K562 (cell line): ENCODE results near the gene MTA2. TPM values are rescaled to one million over a fixed set of nuclear protein-coding genes. Genes with fewer than 3 reads are reported as not detected.

ENCODE experiments used
- AFF1 ChIP-seq, 2 experiments: fragments of 450-650 bp; IDR thresholded peaks; 2 replicates each; pipeline ENCODE4 v1.6.1; 2018; ENCODE audit warnings: mild to moderate bottlenecking in 2 of 2, low read depth in 1 of 2; ENCODE audit not compliant: partially characterized antibody in 2 of 2
- ARID4B ChIP-seq: sonication (generic); formaldehyde crosslinking; IDR thresholded peaks from 2 replicates; pipeline ENCODE4 v1.8.0; 2022; ENCODE audit warnings: mild to moderate bottlenecking, missing genetic modification reagents
- ASH1L ChIP-seq: fragments of 450-650 bp; IDR thresholded peaks from 2 replicates; pipeline ENCODE4 v1.6.1; 2018; ENCODE audit warnings: borderline replicate concordance, mild to moderate bottlenecking, low read depth; ENCODE audit not compliant: partially characterized antibody
- ATF2 ChIP-seq: sonication (generic); formaldehyde crosslinking; IDR thresholded peaks from 2 replicates; pipeline ENCODE4 v1.8.1; 2022; ENCODE audit warnings: missing genetic modification reagents
- BCL6 ChIP-seq: fragments of 250-450 bp; sonication (Bioruptor Pico); IDR thresholded peaks from 2 replicates; pipeline ENCODE4 v1.4.0; 2020
- CBFB ChIP-seq: sonication (generic); formaldehyde crosslinking; IDR thresholded peaks from 2 replicates; pipeline ENCODE4 v1.4.0; 2020; ENCODE audit warnings: mild to moderate bottlenecking, missing genetic modification reagents
- CBX5 ChIP-seq: IDR thresholded peaks from 2 replicates; pipeline ENCODE4 v1.6.1; 2014; ENCODE audit warnings: low read depth, borderline replicate concordance
- CHD1 ChIP-seq: fragments of 200-600 bp; sonication (generic); IDR thresholded peaks from one replicate; pipeline ENCODE4 v1.6.1; 2012; ENCODE audit warnings: mild to moderate bottlenecking, moderate library complexity, low read length, inconsistent platforms
- EP400 ChIP-seq: fragments of 450-650 bp; IDR thresholded peaks from 2 replicates; pipeline ENCODE4 v1.6.1; 2017; ENCODE audit warnings: antibody characterized with exemption, mild to moderate bottlenecking, moderate library complexity
- HMG20A ChIP-seq: fragments of 450-650 bp; formaldehyde crosslinking; conservative IDR thresholded peaks from 2 replicates; pipeline ENCODE4 v1.4.0; 2020; ENCODE audit warnings: mild to moderate bottlenecking, mixed read lengths
- HSF4 ChIP-seq: fragments of 250-450 bp; sonication (Bioruptor Pico); IDR thresholded peaks from 2 replicates; pipeline ENCODE4 v2.1.2; 2022; ENCODE audit warnings: mild to moderate bottlenecking, moderate library complexity, borderline replicate concordance
- KAT2B ChIP-seq: IDR thresholded peaks from one replicate; pipeline ENCODE4 v1.6.1; 2012; ENCODE audit warnings: low read depth, mild to moderate bottlenecking, control low read depth, inconsistent platforms, low read length, moderate library complexity
- MTF1 ChIP-seq: fragments of 250-450 bp; sonication (Bioruptor Pico); IDR thresholded peaks from 2 replicates; pipeline ENCODE4 v1.9.0; 2021; ENCODE audit warnings: moderate library complexity, mild to moderate bottlenecking, inconsistent platforms, borderline replicate concordance
- RB1 ChIP-seq: fragments of 450-650 bp; IDR thresholded peaks from 2 replicates; pipeline ENCODE4 v1.6.1; 2017; ENCODE audit warnings: low read depth, mild to moderate bottlenecking
- RBM25 ChIP-seq: fragments of 200-400 bp; formaldehyde crosslinking; IDR thresholded peaks from 2 replicates; pipeline ENCODE4 v1.6.1; 2018; ENCODE audit warnings: low read length, low read depth, moderate library complexity; ENCODE audit not compliant: severe bottlenecking
- SIRT6 ChIP-seq: IDR thresholded peaks from one replicate; pipeline ENCODE4 v1.6.1; 2012; ENCODE audit warnings: low read depth, mild to moderate bottlenecking, control low read depth, inconsistent platforms, low read length, moderate library complexity
- ZNF232 ChIP-seq: sonication (generic); formaldehyde crosslinking; IDR thresholded peaks from 2 replicates; pipeline ENCODE4 v1.8.0; 2022; ENCODE audit warnings: mild to moderate bottlenecking, missing genetic modification reagents
- ZNF274 ChIP-seq: IDR thresholded peaks from 2 replicates; pipeline ENCODE4 v1.6.1; 2011; ENCODE audit warnings: low read depth, mild to moderate bottlenecking, low read length, moderate library complexity, borderline replicate concordance
- ZNF780A ChIP-seq: fragments of 250-450 bp; sonication (Bioruptor Pico); IDR thresholded peaks from 2 replicates; pipeline ENCODE4 v1.5.0; 2021; ENCODE audit warnings: mild to moderate bottlenecking
- polyA plus RNA-seq, 8 experiments: library from polyadenylated mRNA; depleted of rRNA in 4 of 8; stranded (reverse) in 5 of 8; unstranded in 3 of 8; fragments of >200 nt; fragmentation: Nextera tagmentation in 2 of 8; fragmentation: Illumina TruSeq in 1 of 8; extraction: Ambion mirVana in 2 of 8; extraction: Trizol in 1 of 8; gene quantifications; 2 replicates each; pipeline versions ENCODE4 v1.2.1 to v1.2.3, GENCODE V29; 2011 to 2014; ENCODE audit warnings: inconsistent platforms in 1 of 8, missing spikeins in 1 of 8
- total RNA-seq, 7 experiments: library from RNA; depleted of rRNA in 6 of 7; stranded (reverse); fragments of >200 nt in 6 of 7; fragmentation: Illumina TruSeq in 2 of 7; extraction: Trizol in 2 of 7; gene quantifications; 2 replicates each; pipeline versions ENCODE4 v1.2.1 to v1.2.3, GENCODE V29; 2011 to 2021; ENCODE audit warnings: low replicate concordance in 1 of 7

The MTA2 gene
- total and polyA plus RNA-seq, 9 of the 15 experiments (the other 6 are each of a cell fraction or from before 2014, with no cell fraction given): 6.2 to 220 (median 172) TPM

DNA sequence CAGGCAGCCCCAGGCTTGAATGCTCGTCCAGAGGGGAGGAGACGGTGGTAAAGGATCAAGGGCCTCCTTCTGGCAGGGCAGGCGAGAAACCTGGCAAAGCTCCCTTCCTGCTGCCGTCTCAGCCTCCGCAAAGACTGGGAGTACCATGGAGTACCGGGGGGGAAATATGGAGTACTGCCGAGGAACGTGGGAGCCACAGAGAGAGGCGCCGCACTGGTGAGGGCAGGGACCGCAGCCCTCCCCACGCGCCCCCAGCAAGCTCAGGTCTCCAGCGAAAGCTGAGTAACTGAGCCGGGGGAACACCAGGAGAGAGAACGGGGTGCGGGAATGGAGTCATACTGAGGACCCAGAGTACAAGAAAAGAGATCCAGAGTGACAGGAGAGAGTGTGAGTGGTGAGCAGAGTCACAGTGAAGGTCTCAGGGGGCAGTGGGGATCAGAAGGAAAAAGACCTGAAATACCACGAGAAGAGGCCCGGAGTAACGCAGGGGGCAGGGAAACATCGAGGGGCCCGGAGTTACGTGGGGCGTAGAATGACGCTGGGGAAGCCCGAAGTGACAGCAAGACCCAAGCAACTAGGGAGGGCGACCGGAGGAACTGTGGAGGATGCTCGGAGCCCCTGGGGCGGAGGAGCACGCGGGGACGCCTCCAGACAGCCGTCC lies 10.2 kb upstream of the MTA2 start (continued):
- TF ChIP-seq ASH1L (no peak), AFF1 (IDR thresholded peaks at IDR 0.05; ENCODE audit: low read depth in 1 of 2, partially characterized antibody in 2 of 2) (peak; percentile 42 to 48), CHD1 (no peak), ZNF274 (no peak), ATF2 (no peak), ARID4B (CRISPR knock-in tag) (peak; percentile 57), ZNF232 (CRISPR knock-in tag) (no peak), BCL6 (CRISPR knock-in tag) (no peak), KAT2B (no peak), ZNF780A (CRISPR knock-in tag) (no peak), CBX5 (no peak), MTF1 (CRISPR knock-in tag) (no peak), HMG20A (CRISPR knock-in tag) (no peak), RB1 (peak; percentile 11; the same call in 1 of the 2 replicates), CBFB (CRISPR knock-in tag) (no peak), EP400 (peak; percentile 55), SIRT6 (no peak), HSF4 (no peak), RBM25 (peak; percentile 57)
